Measurements from ENCODE around the gene ARHGAP26.

- TF ChIP-seq CTCF (IDR thresholded peaks at IDR 0.05; ENCODE audit: poor library complexity, severe bottlenecking), result no peak
- TF ChIP-seq EZH2 (IDR thresholded peaks at IDR 0.05; ENCODE audit: borderline replicate concordance, insufficient read depth, low read length, poor library complexity, severe bottlenecking), result no peak
- TF ChIP-seq SMC3 (conservative IDR thresholded peaks at IDR 0.05; ENCODE audit: poor library complexity), result no peak
- TF ChIP-seq POLR2AphosphoS5 (IDR thresholded peaks at IDR 0.05), result no peak
- no peak for TF ChIP-seq EP300 (conservative IDR thresholded peaks at IDR 0.05; ENCODE audit: poor library complexity, severe bottlenecking)
- no peak for TF ChIP-seq RAD21 (conservative IDR thresholded peaks at IDR 0.05)
- TF ChIP-seq MXI1 (conservative IDR thresholded peaks at IDR 0.05; ENCODE audit: poor library complexity, severe bottlenecking), result no peak
These were observed 41.8 kb downstream of the ARHGAP26 start for GRCh38 chr5:142811866-142812557.
